GM19193 (cell line): Measurements from ENCODE around the gene OR10A3.

ENCODE experiments used
- POLR2A ChIP-seq: IDR thresholded peaks from 4 replicates; pipeline ENCODE4 v1.6.1; 2011; ENCODE audit not compliant: insufficient read depth, insufficient read length; ENCODE audit errors: extremely low read depth

Gene OR10A3

DNA sequence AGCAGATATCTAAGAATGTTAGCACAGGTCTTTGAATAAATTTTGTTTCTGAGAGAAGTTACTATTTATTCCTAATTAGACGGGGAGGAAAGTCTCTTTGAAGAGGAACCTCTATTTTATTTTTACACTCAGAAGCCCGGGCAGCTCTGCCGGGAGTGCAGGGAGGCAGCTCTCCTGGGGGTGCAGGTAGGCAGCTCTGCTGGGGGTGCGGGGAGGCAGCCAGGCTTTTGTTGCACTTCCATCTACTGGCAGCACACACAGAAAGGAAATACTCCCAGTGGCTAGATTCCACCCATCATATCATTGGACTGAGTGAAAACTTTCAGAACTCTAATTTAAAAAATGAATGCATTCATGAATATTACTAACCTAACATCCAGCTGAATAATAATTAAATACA is 35.0 kb downstream of the OR10A3 start:
- no peak for TF ChIP-seq POLR2A

DNA sequence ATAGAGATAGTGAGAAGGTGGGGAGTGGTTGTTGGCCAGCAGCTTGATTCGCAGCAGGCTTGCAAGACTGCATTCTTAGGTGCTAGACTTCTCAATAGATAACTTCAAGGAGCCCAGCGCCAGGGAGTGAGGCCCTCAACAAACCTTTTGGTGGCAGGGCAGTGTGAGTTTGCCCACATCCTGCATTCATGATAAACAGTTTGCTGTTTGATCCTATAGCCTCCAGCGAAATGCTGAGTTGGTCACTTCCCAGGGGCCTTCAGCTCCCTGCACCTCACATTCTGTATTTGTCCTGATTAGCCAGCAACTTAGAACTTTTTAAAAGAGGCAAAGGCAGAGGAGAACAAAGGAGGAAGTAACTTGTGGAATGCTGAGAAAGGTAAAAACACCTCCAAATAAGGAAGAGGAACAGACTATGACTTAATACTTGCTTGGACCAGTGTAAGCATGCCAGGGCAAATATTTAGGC is 35.5 kb downstream of the OR10A3 start:
- no peak for TF ChIP-seq POLR2A

DNA sequence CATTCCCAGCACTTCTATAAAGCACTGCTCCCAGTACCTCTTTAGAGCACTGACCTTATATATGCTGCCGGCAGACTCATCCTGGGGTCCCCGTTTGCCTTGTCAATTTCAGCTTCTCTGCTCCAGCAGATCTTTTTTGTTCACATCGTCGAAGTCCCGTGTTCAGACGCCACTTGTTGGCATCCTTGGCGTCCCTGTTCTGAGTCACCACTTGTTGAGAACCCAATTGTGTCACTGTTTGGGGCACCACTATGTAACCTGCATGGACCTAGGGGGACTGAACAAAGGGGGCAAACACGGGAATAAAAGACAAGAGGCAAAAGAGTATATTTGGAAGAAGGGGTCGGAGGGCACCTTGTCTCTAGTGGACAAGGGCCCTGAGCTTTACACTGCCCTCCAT is 36.0 kb downstream of the OR10A3 start:
- no peak for TF ChIP-seq POLR2A

DNA sequence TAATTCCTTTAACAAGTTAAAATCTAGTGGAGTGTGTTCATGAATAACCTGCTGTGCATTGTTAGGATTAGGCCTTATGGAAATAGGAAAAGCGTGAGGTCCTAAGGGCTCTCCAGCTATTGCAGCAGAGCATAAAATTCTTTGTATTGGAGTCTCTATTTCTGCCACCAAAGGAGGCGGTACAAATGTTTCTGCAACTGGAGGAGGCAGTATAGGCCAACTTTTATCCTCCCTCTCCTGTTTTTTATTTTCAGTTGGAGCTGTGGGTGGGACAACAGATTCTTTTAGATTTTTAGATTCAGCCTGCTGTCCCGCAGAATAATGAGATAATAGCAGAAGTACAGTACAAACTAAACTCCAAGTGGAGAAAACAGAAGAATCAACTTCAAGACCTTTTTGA is 36.6 kb downstream of the OR10A3 start:
- TF ChIP-seq POLR2A: no peak

DNA sequence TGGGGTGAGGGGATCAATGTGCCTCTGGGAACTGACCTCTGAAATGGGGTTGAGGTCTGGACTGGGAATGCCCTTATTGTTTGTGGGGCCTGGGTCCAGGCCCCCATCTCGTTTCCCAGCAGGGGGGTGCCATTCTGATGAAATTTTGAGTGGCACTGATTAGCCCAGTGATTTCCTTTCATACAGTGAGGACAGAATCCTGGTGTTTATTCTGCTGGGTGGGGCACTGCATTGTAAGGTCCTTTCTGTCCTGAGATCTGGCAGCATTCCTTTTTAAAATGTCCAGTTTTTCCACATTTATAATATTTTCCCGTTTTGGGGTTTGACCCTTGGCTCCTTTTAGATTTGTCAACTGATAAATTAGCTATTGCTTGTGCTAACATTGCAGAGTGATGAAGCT is 37.6 kb downstream of the OR10A3 start:
- TF ChIP-seq POLR2A: no peak

DNA sequence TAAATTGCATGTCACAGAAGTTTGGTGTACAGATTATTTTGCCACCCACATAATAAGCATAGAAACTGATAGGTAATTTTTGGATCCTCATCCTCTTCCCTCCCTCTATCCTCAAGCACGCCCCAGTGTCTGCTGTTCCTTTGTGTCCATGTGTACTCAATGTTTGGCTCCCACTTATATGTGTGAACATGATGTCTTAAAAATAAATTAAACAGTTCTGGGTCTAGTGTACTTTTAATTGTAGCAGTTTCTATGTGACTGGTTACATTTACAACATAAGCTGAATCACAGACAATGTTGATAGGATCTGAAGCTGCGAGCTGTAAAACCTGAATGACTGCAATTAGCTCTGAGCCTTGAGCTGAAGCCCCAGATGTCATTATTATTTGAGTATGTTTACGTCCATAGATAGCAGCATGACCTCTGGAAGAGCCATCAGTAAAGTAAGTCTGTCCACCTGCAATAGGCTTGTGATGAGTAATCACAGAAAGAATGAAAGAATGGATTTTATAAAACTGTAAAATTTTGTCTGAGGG is 40.1 kb downstream of the OR10A3 start:
- no peak for TF ChIP-seq POLR2A

DNA sequence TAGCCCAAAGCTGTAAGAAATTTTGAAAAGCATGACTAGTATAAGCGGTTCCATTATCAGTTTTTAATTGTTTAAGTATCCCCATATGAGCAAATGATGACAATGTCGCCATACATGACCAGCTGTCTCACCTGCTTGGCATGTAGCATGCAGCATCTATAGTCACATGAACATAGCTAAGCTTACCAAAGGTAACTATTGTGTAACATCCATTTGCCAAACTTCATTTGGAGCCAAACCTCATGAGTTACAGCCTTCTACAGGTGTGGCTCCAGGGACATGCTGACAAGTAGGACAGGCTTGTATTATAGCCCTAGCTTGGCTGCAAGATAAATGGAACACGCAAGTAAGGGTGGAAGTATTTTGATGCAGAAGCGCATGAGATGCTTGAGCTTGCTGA is 40.8 kb downstream of the OR10A3 start:
- no peak for TF ChIP-seq POLR2A

DNA sequence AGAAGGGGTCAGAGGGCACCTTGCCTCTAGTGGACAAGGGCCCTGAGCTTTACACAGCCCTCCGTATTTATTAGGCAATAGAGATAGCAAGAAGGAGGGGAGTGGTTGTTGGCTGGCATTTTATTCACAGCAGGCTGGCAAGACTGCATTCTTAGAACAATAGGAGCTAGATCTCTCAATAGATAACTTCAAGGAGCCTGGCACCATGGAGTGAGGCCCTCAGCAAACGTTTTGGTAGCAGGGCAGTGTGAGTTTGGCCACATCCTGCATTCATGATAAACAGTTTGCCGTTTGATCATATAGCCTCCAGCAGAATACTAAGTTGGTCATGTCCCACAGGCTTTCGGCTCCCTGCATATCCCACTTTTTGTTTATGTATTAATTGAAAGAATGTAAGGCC is 42.1 kb downstream of the OR10A3 start:
- TF ChIP-seq POLR2A: no peak

DNA sequence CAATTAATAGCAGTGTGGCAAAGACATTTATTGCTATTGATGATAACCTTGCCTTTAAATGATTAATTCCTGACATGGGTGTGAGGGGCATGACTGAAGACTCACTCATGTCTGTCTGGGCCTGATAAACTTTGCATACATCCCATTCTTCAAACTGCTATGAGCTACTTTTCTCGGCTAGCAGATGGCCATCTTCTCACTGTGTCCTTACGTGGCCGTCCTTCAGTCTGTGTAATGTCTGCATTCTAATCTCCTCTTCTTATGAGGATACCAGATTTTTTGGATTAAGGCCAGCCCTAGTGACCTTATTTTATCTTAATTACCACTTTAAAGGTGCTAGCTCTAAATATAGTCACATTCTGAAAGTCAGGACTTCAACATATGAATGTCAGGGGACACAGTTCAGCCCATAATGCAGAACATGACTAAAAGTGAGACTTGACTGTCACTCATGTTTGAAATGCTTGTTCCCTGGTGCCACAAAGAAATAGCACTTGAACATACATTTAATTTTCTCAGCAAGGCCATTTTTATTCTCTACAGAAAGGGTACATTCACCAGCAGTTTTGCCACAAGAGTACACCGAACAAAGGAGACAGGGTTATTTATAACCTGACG is 42.7 kb downstream of the OR10A3 start:
- no peak for TF ChIP-seq POLR2A

DNA sequence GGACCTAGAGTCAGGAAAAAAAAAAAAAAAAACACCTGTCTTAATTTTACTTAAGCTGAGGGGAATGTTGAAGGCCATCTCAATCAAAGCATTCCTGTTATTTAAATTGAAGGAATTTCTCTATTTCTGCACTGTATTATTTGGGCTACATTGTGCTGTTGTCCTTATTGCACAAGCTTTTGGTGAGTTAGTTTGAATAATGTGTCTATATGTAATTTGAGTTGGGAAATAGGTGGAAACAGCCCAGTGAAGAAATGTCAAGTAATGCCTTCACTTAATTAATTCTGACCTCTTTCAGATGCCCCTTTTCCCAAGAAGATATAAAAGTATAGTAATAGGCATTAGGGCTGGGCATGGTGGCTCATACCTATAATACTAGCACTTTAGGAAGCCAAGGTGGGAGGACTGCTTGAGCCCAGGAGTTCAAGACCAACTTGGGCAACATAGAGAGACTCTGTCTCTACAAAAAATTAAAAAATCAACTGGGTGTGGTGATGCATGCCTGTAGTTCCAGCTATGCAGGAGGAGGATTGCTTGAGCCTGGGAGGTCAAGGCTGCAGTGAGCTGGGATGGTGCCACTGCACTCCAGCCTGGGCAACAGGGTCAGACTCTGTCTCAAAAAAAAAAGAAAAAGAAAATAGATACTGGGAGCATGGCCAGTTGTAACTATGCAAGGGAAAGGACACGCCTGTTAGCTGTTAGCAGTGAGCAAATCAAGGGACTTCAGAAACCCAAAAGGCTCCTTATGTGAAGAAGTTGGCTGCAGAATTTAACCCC is 45.3 kb downstream of the OR10A3 start:
- no peak for TF ChIP-seq POLR2A

DNA sequence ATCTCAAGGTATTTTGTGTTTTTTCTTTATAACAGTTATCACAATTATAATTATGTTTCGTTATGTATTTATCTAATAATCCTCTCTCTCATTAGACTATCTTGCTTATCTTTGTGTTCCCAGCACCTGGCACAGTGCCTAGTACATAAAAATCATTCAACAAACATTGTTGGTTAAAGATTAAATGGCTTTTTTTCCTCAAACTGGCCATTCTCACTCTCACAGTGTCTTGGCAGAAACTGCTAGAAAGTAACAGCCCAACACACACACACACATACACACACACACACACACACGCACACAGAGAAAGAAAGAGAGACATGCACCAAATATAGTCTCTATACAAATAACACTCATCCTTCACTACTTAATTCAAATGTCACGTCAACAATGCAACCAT is 47.3 kb downstream of the OR10A3 start:
- no peak for TF ChIP-seq POLR2A

DNA sequence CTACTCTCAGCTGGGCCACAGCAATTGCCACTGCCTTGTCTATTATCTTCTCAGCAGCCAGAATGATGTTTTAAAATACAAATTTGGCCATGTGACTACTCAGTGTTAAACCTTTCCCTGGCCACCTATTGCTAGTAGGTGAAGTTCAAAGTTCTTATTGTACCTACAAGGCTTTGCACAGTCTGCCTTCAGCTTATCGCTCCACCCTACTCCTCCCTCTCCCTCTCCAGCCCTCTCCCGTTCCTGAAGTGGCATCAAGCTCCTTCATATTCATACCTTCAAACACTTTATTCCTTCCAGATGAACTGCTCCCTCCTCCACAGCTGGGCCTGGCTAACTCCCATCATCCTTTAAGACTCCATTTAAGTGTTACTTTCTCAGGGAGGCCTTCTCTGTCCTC is 47.7 kb downstream of the OR10A3 start:
- TF ChIP-seq POLR2A: no peak

DNA sequence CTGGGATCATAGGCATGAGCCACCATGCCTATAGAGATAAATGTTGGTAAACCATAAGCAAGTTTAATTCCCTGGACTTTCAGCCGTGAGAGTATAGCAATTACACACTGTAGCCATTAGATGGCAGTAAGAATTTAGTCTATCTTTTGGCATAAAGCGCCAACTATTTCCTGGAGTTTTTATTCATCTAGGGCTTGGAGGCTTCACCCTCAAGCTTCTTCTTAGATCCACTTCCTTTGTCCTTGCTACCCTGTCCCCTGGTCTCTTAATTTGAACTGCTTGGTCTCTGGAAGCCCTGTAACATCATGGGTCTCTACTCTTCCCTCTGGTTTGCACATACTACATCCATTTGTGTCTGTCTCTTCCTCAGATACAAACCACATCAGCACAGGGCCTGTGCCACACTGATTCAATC is 48.7 kb downstream of the OR10A3 start:
- no peak for TF ChIP-seq POLR2A

DNA sequence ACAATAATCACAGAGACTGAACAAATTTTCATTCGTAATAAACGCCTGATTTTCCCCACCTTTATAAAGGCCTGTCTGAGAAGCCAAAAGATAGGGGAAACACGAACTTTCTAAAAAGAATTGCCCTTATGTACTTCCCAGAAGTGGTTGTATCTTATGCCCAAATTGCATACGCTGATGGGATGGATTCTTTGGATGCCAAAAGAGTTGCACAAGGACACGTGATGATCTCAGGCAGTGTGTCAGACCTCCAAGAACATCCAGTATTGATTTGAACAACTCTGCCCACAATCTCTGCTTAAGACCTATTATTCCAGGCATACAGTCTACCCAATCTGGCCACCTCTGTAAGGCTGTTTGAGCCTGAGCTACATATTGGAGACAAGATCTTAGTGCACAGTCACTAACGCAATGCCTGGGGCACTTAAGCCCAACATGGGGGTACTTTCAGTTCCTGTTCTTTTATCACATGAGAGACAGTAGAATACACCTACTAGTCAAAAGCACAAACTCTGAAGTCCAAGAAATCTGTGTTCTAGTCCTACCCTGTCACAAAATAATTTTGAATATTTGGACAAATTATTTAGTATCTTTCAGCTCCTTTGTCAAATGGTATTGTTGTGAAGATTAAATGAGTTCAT is 49.3 kb downstream of the OR10A3 start:
- no peak for TF ChIP-seq POLR2A

DNA sequence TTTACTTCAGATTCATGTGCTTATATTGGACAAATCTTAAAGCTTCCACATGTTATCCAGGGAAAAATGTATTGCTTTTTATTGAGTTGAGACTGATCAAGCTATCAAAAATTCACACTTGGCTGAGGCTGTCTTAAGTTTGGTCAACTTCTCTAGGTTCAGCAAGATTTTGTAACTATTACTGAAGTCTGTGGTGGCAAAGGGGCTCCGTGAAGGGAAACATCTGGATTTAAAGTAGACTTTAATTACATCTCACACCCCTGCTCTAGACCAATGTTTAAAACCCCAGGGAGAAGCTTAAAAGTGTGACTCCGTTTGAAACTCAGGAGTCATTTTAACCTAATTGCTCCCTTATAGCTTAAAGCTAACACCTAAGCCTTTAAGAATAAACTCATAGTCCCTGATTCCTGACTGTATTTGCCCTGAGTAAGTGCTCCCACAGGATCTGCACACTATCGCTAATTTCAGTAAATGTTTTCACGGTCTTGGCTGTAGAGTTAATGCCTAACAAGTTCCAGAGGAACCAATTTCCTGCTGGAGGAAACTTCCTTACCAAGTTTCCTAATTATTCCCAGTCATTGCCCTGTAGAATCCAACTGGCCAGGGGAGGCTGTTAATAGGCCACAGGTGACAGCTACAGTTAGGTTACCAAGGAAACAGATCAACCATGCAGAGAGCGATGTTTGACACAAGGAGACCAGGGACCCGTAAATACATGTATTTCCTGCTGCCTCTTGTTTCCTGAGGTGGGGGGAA is 50.9 kb downstream of the OR10A3 start:
- TF ChIP-seq POLR2A: no peak
